Fibroblast of mammary gland (primary cell): Measurements from ENCODE around the gene TARBP2.
"Not testable (repeated sequence)": the region's sequence is repeated elsewhere in the genome, so short reads cannot be mapped to it uniquely, and the experiment has no call there.

Experiments used
- DNase-seq: peaks from one replicate; pipeline ENCODE4 v3.0.0-alpha.2; 2010; ENCODE audit warnings: low read depth
- H3K4me3 ChIP-seq: 2 replicates; pipeline ENCODE4 v1.5.1; 2011; ENCODE audit warnings: low read depth, mild to moderate bottlenecking, low read length, moderate library complexity; ENCODE audit not compliant: control insufficient read depth
- TF ChIP-seq, protein P1 (sequence below): conservative IDR thresholded peaks from 2 replicates; pipeline ENCODE4 v1.5.1; 2011; ENCODE audit warnings: low read depth, low read length, inconsistent platforms; ENCODE audit not compliant: control insufficient read depth, insufficient read depth

The TARBP2 gene

GRCh38 chr12:53532524-53533445, 31.7 kb downstream of the TARBP2 start:
- TF ChIP-seq, protein P1, sequence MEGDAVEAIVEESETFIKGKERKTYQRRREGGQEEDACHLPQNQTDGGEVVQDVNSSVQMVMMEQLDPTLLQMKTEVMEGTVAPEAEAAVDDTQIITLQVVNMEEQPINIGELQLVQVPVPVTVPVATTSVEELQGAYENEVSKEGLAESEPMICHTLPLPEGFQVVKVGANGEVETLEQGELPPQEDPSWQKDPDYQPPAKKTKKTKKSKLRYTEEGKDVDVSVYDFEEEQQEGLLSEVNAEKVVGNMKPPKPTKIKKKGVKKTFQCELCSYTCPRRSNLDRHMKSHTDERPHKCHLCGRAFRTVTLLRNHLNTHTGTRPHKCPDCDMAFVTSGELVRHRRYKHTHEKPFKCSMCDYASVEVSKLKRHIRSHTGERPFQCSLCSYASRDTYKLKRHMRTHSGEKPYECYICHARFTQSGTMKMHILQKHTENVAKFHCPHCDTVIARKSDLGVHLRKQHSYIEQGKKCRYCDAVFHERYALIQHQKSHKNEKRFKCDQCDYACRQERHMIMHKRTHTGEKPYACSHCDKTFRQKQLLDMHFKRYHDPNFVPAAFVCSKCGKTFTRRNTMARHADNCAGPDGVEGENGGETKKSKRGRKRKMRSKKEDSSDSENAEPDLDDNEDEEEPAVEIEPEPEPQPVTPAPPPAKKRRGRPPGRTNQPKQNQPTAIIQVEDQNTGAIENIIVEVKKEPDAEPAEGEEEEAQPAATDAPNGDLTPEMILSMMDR = no peak
- no peak overlapping the region for H3K4me3 ChIP-seq
- no peak for DNase-seq

DNA sequence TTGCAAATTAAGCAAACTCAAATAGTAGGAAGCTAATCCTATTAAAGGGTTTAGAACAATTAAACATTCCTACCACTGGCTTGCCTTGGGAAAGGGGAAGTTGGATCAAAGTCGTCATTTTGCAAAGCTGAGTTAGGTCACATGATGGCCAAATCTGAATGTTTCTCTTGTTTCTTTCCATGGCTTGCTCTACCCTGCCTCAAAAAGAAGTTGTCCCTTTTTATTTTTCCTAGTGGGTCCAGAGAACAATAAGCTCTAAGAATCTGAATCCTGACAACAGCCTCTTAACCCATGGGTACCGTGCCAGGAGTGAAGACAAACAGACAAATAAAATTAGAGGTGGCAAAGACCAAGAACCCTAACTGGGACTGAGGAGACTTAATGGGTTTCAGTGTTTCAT, 32.4 kb downstream of the TARBP2 start:
- no peak overlapping the region for H3K4me3 ChIP-seq
- DNase-seq = no peak
- TF ChIP-seq, protein P1 = no peak

- DNase-seq = no peak
- TF ChIP-seq, protein P1 = no peak
- no peak overlapping the region for H3K4me3 ChIP-seq
Observed at GRCh38 chr12:53536962-53537361, 35.9 kb downstream of the TARBP2 start.

DNA sequence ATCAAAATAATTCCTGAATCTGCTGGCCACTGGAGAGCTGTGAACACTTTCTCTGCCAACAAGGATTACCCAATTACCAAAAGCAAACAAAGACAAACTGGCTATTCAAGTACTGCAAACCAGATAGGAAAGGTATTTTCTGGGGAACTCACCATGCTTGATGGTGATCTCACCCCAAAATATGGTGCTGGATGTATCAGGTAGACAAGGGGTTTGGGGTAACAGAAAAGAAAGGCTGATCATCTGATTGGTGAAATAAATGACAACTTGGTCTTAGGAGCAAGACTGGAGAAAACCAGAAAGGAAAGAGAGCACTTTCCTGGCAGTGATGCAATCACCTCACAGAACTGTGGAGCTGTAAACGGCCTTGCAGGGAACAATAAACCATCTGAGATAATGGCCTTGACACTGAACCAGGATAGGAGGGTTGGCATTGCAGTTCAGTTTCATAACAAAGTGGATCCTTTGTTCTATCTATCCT, 37.2 kb downstream of the TARBP2 start:
- peak; percentile 49 for DNase-seq
- TF ChIP-seq, protein P1 = no peak
- H3K4me3 ChIP-seq = no peak overlapping the region

GRCh38 chr12:53539526-53539925, 38.4 kb downstream of the TARBP2 start:
- TF ChIP-seq, protein P1 = no peak
- no peak for DNase-seq
- H3K4me3 ChIP-seq = no peak overlapping the region

- DNase-seq = peak; percentile 79
- TF ChIP-seq, protein P1 = peak; percentile 99
Observed at GRCh38 chr12:53543539-53543938, 42.5 kb downstream of the TARBP2 start.

DNA sequence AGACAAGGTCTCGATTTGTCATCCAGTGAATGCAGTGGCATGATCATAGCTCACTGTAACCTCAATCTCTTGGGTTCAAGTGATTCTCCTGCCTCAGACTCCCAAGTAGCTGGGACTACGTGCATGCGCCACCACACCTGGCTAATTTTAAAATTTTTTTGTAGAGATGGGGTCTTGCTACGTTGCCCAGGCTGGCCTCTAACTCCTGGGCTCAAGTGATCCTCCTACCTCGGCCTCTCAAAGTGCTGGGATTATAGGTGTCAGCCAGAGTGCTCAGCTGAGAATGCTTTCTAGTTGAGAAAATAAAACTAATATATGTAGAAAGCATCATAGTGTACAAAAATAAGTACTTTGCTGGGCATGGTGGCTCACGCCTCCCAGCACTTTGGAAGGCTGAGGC, 47.3 kb downstream of the TARBP2 start:
- not testable (repeated sequence) for H3K4me3 ChIP-seq, DNase-seq

More at GRCh38 chr12:53543539-53543938, 42.5 kb downstream of the TARBP2 start:
- H3K4me3 ChIP-seq = no peak overlapping the region

GRCh38 chr12:53550131-53550530, 49.0 kb downstream of the TARBP2 start:
- H3K4me3 ChIP-seq, DNase-seq: not testable (repeated sequence)
